ENCODE results near the gene ABCC10. TPM values are rescaled to one million over a fixed set of nuclear protein-coding genes. Genes with fewer than 3 reads are reported as not detected.
"Not testable (repeated sequence)": the region's sequence is repeated elsewhere in the genome, so short reads cannot be mapped to it uniquely, and the experiment has no call there.

ABCC10 gene
- total RNA-seq, 3 donors from 2014 or later: 24.2 to 30.1 (median 26.5) TPM

DNA sequence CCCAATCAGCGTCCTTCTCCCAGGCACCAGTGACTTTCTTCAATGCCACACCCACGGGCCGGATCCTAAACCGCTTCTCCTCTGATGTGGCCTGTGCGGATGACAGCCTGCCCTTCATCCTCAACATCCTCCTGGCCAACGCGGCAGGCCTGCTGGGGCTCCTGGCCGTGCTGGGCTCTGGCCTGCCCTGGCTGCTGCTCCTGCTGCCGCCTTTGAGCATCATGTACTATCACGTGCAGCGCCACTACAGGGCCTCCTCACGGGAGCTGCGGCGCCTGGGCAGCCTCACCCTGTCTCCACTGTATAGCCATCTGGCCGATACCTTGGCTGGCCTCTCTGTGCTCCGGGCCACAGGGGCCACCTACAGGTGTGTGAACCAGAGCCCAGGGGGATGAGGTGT is 18.2 kb downstream of the ABCC10 start:
- no peaks in the 10 kb centered on the region for H3K27me3 Mint-ChIP-seq (ENCODE audit: low read depth)
- DNase-seq (no peak), ATAC-seq (no peak)
- H3K9me3 Mint-ChIP-seq: no peaks in the 10 kb centered on the region
- peaks cover 28% of the 10 kb centered on the region for H3K36me3 Mint-ChIP-seq (ENCODE audit: insufficient read depth)
- H3K4me3 Mint-ChIP-seq: no peak overlapping the region
- no peaks in the 10 kb centered on the region for H3K4me1 Mint-ChIP-seq (ENCODE audit: low read depth)

- no peak for ATAC-seq
- no peaks in the 10 kb centered on the region for H3K9me3 Mint-ChIP-seq
- H3K36me3 Mint-ChIP-seq (ENCODE audit: insufficient read depth): peaks cover 28% of the 10 kb centered on the region
- no peak overlapping the region for H3K4me3 Mint-ChIP-seq
- H3K4me1 Mint-ChIP-seq (ENCODE audit: low read depth): no peaks in the 10 kb centered on the region
- no peak for DNase-seq
- H3K27me3 Mint-ChIP-seq (ENCODE audit: low read depth): no peaks in the 10 kb centered on the region
Observed at GRCh38 chr6:43447604-43448003, 20.3 kb downstream of the ABCC10 start.

GRCh38 chr6:43448916-43449315 is 21.6 kb downstream of the ABCC10 start:
- H3K36me3 Mint-ChIP-seq (ENCODE audit: insufficient read depth): peaks cover 20% of the 10 kb centered on the region

GRCh38 chr6:43450699-43451131 is 23.4 kb downstream of the ABCC10 start:
- DNase-seq: no peak
- no peak for ATAC-seq
- Mint-ChIP-seq H3K4me3 (no peak overlapping the region), H3K4me1 (ENCODE audit: low read depth) (peaks cover 6% of the 10 kb centered on the region), H3K36me3 (ENCODE audit: insufficient read depth) (peaks cover 16% of the 10 kb centered on the region), H3K9me3 (no peaks in the 10 kb centered on the region), H3K27me3 (ENCODE audit: low read depth) (no peaks in the 10 kb centered on the region)

More at GRCh38 chr6:43448916-43449315, 21.6 kb downstream of the ABCC10 start:
- ATAC-seq (no peak), DNase-seq (no peak)
- no peaks in the 10 kb centered on the region for H3K4me1 Mint-ChIP-seq (ENCODE audit: low read depth)
- no peaks in the 10 kb centered on the region for H3K27me3 Mint-ChIP-seq (ENCODE audit: low read depth)
- no peaks in the 10 kb centered on the region for H3K9me3 Mint-ChIP-seq
- H3K4me3 Mint-ChIP-seq: no peak overlapping the region

GRCh38 chr6:43451348-43451747 is 24.0 kb downstream of the ABCC10 start:
- peaks cover 12% of the 10 kb centered on the region for H3K4me1 Mint-ChIP-seq (ENCODE audit: low read depth)
- no peaks in the 10 kb centered on the region for H3K27me3 Mint-ChIP-seq (ENCODE audit: low read depth)
- H3K4me3 Mint-ChIP-seq: no peak overlapping the region
- peaks cover 14% of the 10 kb centered on the region for H3K36me3 Mint-ChIP-seq (ENCODE audit: insufficient read depth)
- DNase-seq (no peak), ATAC-seq (no peak)
- H3K9me3 Mint-ChIP-seq: no peaks in the 10 kb centered on the region

- DNase-seq (no peak), ATAC-seq (no peak)
- Mint-ChIP-seq H3K27me3 (ENCODE audit: low read depth) (peaks cover 2% of the 10 kb centered on the region), H3K4me3 (no peak overlapping the region), H3K36me3 (ENCODE audit: insufficient read depth) (peaks cover 14% of the 10 kb centered on the region), H3K9me3 (no peaks in the 10 kb centered on the region), H3K4me1 (ENCODE audit: low read depth) (peaks cover 14% of the 10 kb centered on the region)
Observed at GRCh38 chr6:43451939-43452338, 24.6 kb downstream of the ABCC10 start.

- ATAC-seq: no peak
- H3K4me1 Mint-ChIP-seq (ENCODE audit: low read depth): peaks cover 15% of the 10 kb centered on the region
- no peak overlapping the region for H3K4me3 Mint-ChIP-seq
Observed at GRCh38 chr6:43452896-43453295, 25.6 kb downstream of the ABCC10 start.

GRCh38 chr6:43453831-43454230 is 26.5 kb downstream of the ABCC10 start:
- no peak for ATAC-seq
- Mint-ChIP-seq H3K36me3 (ENCODE audit: insufficient read depth) (peaks cover 3% of the 10 kb centered on the region), H3K4me3 (peak overlapping the region; percentile 81), H3K4me1 (ENCODE audit: low read depth) (peaks cover 15% of the 10 kb centered on the region), H3K9me3 (no peaks in the 10 kb centered on the region), H3K27me3 (ENCODE audit: low read depth) (peaks cover 3% of the 10 kb centered on the region)
- no peak for DNase-seq

More at GRCh38 chr6:43452896-43453295, 25.6 kb downstream of the ABCC10 start:
- Mint-ChIP-seq H3K36me3 (ENCODE audit: insufficient read depth) (peaks cover 5% of the 10 kb centered on the region), H3K9me3 (no peaks in the 10 kb centered on the region), H3K27me3 (ENCODE audit: low read depth) (peaks cover 3% of the 10 kb centered on the region)
- DNase-seq: no peak

DNA sequence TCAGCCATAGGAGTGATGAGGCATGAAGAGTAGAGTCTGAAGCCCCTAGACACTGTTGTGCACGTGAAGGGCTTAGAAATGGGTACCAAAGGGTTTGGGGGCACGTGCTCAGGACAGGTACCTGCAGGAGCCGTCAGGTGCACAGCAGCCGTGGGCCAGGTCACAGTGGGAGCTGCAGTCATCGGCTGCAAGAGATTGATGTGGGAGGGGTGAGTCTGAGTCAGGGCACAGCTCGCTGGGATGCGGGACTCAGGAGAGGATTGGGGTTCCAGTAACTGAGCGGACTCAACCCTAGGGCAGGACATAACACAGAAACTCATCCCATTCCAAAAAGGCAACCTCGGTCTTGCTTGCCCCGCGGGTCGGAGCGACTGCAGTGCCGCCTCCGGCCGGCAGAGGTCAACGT is 27.0 kb downstream of the ABCC10 start:
- Mint-ChIP-seq H3K4me1 (ENCODE audit: low read depth) (peaks cover 15% of the 10 kb centered on the region), H3K36me3 (ENCODE audit: insufficient read depth) (peaks cover 3% of the 10 kb centered on the region), H3K9me3 (no peaks in the 10 kb centered on the region), H3K27me3 (ENCODE audit: low read depth) (peaks cover 3% of the 10 kb centered on the region), H3K4me3 (peak overlapping the region; percentile 81)
- ATAC-seq (peak; percentile 2 to 61), DNase-seq (peak; percentile 59)

DNA sequence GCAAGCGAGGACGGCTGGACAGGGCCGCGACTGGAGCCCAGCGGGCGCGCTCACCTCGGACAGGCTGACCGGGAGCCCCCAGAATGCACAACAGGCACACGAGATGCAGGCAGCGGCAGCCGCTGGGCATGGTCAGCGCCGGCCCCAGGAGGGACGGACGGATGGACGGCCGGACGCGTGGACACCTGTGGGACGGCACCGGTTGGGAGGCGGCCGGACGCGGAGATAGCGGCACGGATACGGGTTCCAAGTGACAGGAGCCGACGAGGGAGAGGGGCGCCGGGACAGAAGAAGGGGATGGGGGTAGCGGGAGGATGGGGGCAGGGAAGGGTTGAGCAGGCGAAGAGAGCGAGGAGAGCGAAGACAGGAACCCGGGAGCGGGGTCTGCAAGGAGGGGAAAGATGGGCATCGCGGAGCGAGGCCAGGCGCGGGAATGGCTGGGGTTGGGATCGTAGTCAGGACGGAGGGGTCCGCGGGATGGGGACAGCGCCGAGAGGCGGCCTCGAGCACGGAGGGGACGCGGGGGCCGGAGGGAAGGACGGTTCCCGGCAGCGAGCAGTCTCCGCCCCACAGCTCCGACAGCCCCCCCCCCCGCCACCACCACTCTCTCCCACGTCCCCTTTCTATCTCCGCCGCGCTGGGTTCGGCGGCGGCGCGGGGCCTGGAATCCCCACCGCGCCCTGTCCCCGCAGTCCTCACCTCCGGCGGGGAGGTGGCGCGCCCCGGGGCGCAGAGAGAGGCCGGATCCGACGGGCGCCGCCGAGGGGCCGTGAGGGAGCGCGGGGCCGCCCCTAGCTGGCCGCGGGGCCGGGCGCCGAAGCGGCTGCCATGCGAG is 27.6 kb downstream of the ABCC10 start:
- peak; percentile 64 to 67 for ATAC-seq
- peak; percentile 27 for DNase-seq
- Mint-ChIP-seq H3K9me3 (no peaks in the 10 kb centered on the region), H3K36me3 (ENCODE audit: insufficient read depth) (peaks cover 3% of the 10 kb centered on the region), H3K4me3 (peak overlapping the region; percentile 81), H3K27me3 (ENCODE audit: low read depth) (peaks cover 7% of the 10 kb centered on the region), H3K4me1 (ENCODE audit: low read depth) (peaks cover 15% of the 10 kb centered on the region)

- Mint-ChIP-seq H3K9me3 (no peaks in the 10 kb centered on the region), H3K27me3 (ENCODE audit: low read depth) (peaks cover 7% of the 10 kb centered on the region), H3K4me3 (peak within 1 kb of the TSS; percentile 83), H3K4me1 (ENCODE audit: low read depth) (peaks cover 15% of the 10 kb centered on the region), H3K36me3 (ENCODE audit: insufficient read depth) (no peaks in the 10 kb centered on the region)
- ATAC-seq: peak; percentile 64 to 78
- DNase-seq: peak; percentile 59
Observed at GRCh38 chr6:43455531-43456428, 28.4 kb downstream of the ABCC10 start, which contains the start of gene DLK2. Gene DLK2, minus strand, starts transcription at chr6:43455548. Its CDS starts 723 bp downstream, at chr6:43454825.

DNA sequence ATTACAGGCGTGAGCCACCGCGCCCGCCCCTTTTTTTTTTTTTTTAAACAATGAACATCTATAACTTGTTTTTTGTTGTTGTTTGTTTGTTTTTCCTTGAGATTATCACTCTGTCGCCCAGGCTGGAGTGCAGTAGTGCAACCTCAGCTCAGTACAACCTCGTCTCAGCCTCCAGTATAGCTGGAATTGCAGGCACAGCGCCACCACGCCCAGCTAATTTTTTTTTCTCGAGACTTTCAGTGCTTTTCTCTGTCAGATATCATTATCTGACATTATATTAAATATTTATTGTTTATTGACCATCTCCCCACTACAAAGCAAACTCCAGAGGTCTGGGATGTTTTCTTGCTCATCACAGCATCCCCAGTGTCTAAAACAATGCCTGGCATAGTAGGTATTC is 30.3 kb downstream of the ABCC10 start:
- no peak for DNase-seq
- no peaks in the 10 kb centered on the region for H3K36me3 Mint-ChIP-seq (ENCODE audit: insufficient read depth)
- H3K27me3 Mint-ChIP-seq (ENCODE audit: low read depth): peaks cover 13% of the 10 kb centered on the region
- H3K9me3 Mint-ChIP-seq: no peaks in the 10 kb centered on the region
- no peak for ATAC-seq
- no peak overlapping the region for H3K4me3 Mint-ChIP-seq
- H3K4me1 Mint-ChIP-seq (ENCODE audit: low read depth): peaks cover 15% of the 10 kb centered on the region

- H3K9me3 Mint-ChIP-seq; H3K4me3 Mint-ChIP-seq; DNase-seq; H3K36me3 Mint-ChIP-seq (ENCODE audit: insufficient read depth); ATAC-seq: not testable (repeated sequence)
- Mint-ChIP-seq H3K27me3 (ENCODE audit: low read depth) (peaks cover 16% of the 10 kb centered on the region), H3K4me1 (ENCODE audit: low read depth) (peaks cover 15% of the 10 kb centered on the region)
Observed at GRCh38 chr6:43458154-43458553, 30.8 kb downstream of the ABCC10 start.

- DNase-seq (no peak), ATAC-seq (no peak)
- H3K4me1 Mint-ChIP-seq (ENCODE audit: low read depth): peaks cover 11% of the 10 kb centered on the region
- H3K36me3 Mint-ChIP-seq (ENCODE audit: insufficient read depth): no peaks in the 10 kb centered on the region
- H3K27me3 Mint-ChIP-seq (ENCODE audit: low read depth): peaks cover 19% of the 10 kb centered on the region
- H3K9me3 Mint-ChIP-seq: no peaks in the 10 kb centered on the region
- no peak overlapping the region for H3K4me3 Mint-ChIP-seq
Observed at GRCh38 chr6:43459535-43459934, 32.2 kb downstream of the ABCC10 start.

All from activated T-cell treated with anti-CD3 and anti-CD28 coated beads, Interleukin-2, amount 50 U/mL, for 4 hours (primary cell).